K562 (cell line): ENCODE measurements around the gene GPC3. TPM values are rescaled to one million over a fixed set of nuclear protein-coding genes. Genes with fewer than 3 reads are reported as not detected.

Source experiments
- ATAC-seq: fragments of 200-7000 bp; cut with Tn5 transposase; 3 replicates; pipeline ENCODE4 v1.9.1; 2020; ENCODE audit warnings: moderate library complexity
- BruUV-seq: library from RNA; stranded (reverse); fragments of 400-500 nt; replicated peaks from 2 replicates; lab custom pipeline; 2021; lab: Mats Ljungman, UMichigan
- CTCF ChIA-PET: fragments of 300-600 bp; formaldehyde crosslinking; extraction: SDS; loops from one replicate; lab custom pipeline; 2021; ENCODE audit warnings: low intra/inter-chr PET ratio; lab: Yijun Ruan, JAX
- POLR2A ChIA-PET: fragments of 300-600, 350-650 bp; sonication (Branson Sonifier 250); formaldehyde crosslinking; extraction: SDS; loops from one replicate; lab custom pipeline; 2021; ENCODE audit warnings: antibody characterized with exemption, inconsistent platforms; lab: Yijun Ruan, JAX
- DNase-seq, 4 experiments: peaks; one replicate each; pipeline versions ENCODE4 v3.0.0 to v3.0.0-alpha.2; 2011 to 2018; ENCODE audit warnings: low spot score in 3 of 4, mixed read lengths in 3 of 4; ENCODE audit errors: extremely low read depth in 1 of 4
- FAIRE-seq: peaks from 2 replicates; lab custom pipeline; 2011; peaks lifted over from hg19 to GRCh38; lab: Jason Lieb, UNC
- H2AFZ ChIP-seq: 2 replicates; pipeline ENCODE4 v1.6.0; 2011; ENCODE audit warnings: low read depth, low read length, control low read depth, inconsistent platforms
- H3K27ac ChIP-seq: fragments of 200-600 bp; 3 replicates; pipeline ENCODE4 v1.8.0; 2011; ENCODE audit warnings: low read depth, mild to moderate bottlenecking, control low read depth, inconsistent platforms, low read length, moderate library complexity, mixed read lengths; ENCODE audit errors: extremely low read depth
- H3K27me3 ChIP-seq, 2 experiments: fragments of 300-600 bp in 1 of 2; 2 replicates in 1 of 2; 3 replicates in 1 of 2; pipeline versions ENCODE4 v1.6.0 to v1.8.0; 2011; ENCODE audit warnings: inconsistent platforms in 2 of 2, low read length in 2 of 2, mild to moderate bottlenecking in 1 of 2, mixed read lengths in 1 of 2, moderate library complexity in 1 of 2; ENCODE audit not compliant: control insufficient read depth in 2 of 2, insufficient read depth in 2 of 2
- H3K36me3 ChIP-seq: fragments of 300-600 bp; 3 replicates; pipeline ENCODE4 v1.8.0; 2011; ENCODE audit warnings: mild to moderate bottlenecking, low read length, inconsistent platforms; ENCODE audit not compliant: control insufficient read depth, insufficient read depth
- H3K4me1 ChIP-seq, 2 experiments: fragments of 200-600 bp in 1 of 2; replicated peaks in 1 of 2; 2 replicates in 1 of 2; 3 replicates in 1 of 2; pipeline versions ENCODE4 v1.5.1 to v1.8.0; 2011; ENCODE audit warnings: inconsistent platforms in 2 of 2, low read length in 2 of 2, mild to moderate bottlenecking in 1 of 2, mixed read lengths in 1 of 2, moderate library complexity in 1 of 2; ENCODE audit not compliant: control insufficient read depth in 2 of 2, insufficient read depth in 2 of 2
- H3K4me2 ChIP-seq: 2 replicates; pipeline ENCODE4 v1.6.1; 2011; ENCODE audit warnings: low read length, control low read depth, inconsistent platforms, mixed read lengths; ENCODE audit not compliant: insufficient read depth
- H3K4me3 ChIP-seq: fragments of 200-600 bp; sonication (generic), shearing (Covaris generic); 2 replicates; pipeline ENCODE4 v1.5.1; 2016; ENCODE audit warnings: control low read depth, inconsistent platforms
- H3K79me2 ChIP-seq: fragments of 200-600 bp; 3 replicates; pipeline ENCODE4 v1.8.0; 2011; ENCODE audit warnings: low read length, inconsistent platforms; ENCODE audit not compliant: control insufficient read depth, insufficient read depth
- H3K9ac ChIP-seq, 2 experiments: 2 replicates each; pipeline versions ENCODE4 v1.6.0 to v1.6.1; 2011; ENCODE audit warnings: low read depth in 2 of 2, low read length in 2 of 2, control low read depth in 1 of 2, inconsistent platforms in 1 of 2, mild to moderate bottlenecking in 1 of 2, mixed read lengths in 1 of 2; ENCODE audit not compliant: insufficient read depth in 1 of 2
- H3K9me1 ChIP-seq: one replicate; pipeline ENCODE4 v1.6.0; 2011; ENCODE audit warnings: inconsistent platforms, mild to moderate bottlenecking, low read length, moderate library complexity; ENCODE audit not compliant: control insufficient read depth, insufficient read depth
- H3K9me3 ChIP-seq: replicated peaks from 2 replicates; pipeline ENCODE4 v1.5.1; 2011; ENCODE audit warnings: low read depth, low read length, inconsistent platforms; ENCODE audit not compliant: control insufficient read depth, insufficient read depth
- H4K20me1 ChIP-seq: replicated peaks from 2 replicates; pipeline ENCODE4 v1.6.1; 2011; ENCODE audit warnings: low read length, inconsistent platforms, mixed read lengths; ENCODE audit not compliant: control insufficient read depth, insufficient read depth
- CSDE1 ChIP-seq, 2 experiments: fragments of 450-650 bp; IDR thresholded peaks; 2 replicates each; pipeline ENCODE4 v1.6.1; 2016; ENCODE audit warnings: mild to moderate bottlenecking in 1 of 2
- FOXJ2 ChIP-seq: fragments of 200-800 bp; sonication (Bioruptor generic); IDR thresholded peaks from 2 replicates; pipeline ENCODE4 v1.6.1; 2016; ENCODE audit warnings: missing genetic modification characterization, missing compliant biosample characterization
- FOXK1 ChIP-seq: sonication (generic); formaldehyde crosslinking; IDR thresholded peaks from 2 replicates; pipeline ENCODE4 v1.8.0; 2022; ENCODE audit warnings: missing genetic modification reagents, mild to moderate bottlenecking, borderline replicate concordance
- PKNOX1 ChIP-seq: fragments of 450-650 bp; IDR thresholded peaks from 2 replicates; pipeline ENCODE4 v1.6.1; 2016
- RB1 ChIP-seq: fragments of 450-650 bp; IDR thresholded peaks from 2 replicates; pipeline ENCODE4 v1.6.1; 2017; ENCODE audit warnings: low read depth, mild to moderate bottlenecking
- RFX1 ChIP-seq: fragments of 450-650 bp; IDR thresholded peaks from 2 replicates; pipeline ENCODE4 v1.6.1; 2016; ENCODE audit warnings: mild to moderate bottlenecking, moderate library complexity
- RREB1 ChIP-seq: fragments of 250-450 bp; sonication (Bioruptor Pico); IDR thresholded peaks from 2 replicates; pipeline ENCODE4 v1.4.0; 2020
- THRAP3 ChIP-seq: fragments of 450-650 bp; IDR thresholded peaks from 2 replicates; pipeline ENCODE4 v1.6.1; 2016; ENCODE audit warnings: mild to moderate bottlenecking, inconsistent platforms, borderline replicate concordance
- ZBTB5 ChIP-seq: fragments of 450-650 bp; IDR thresholded peaks from 2 replicates; pipeline ENCODE4 v1.6.1; 2017; ENCODE audit warnings: antibody characterized with exemption
- ZNF23 ChIP-seq: fragments of 250-450 bp; sonication (Bioruptor Pico); IDR thresholded peaks from 2 replicates; pipeline ENCODE4 v1.4.0; 2020; ENCODE audit warnings: mild to moderate bottlenecking
- ZNF644 ChIP-seq: fragments of 200-800 bp; sonication (Bioruptor generic); IDR thresholded peaks from 2 replicates; pipeline ENCODE4 v1.6.1; 2016; ENCODE audit warnings: low read depth, missing genetic modification characterization, missing compliant biosample characterization
- ZNF668 ChIP-seq: fragments of 250-450 bp; sonication (Bioruptor Pico); IDR thresholded peaks from 2 replicates; pipeline ENCODE4 v1.8.0; 2022; ENCODE audit warnings: mild to moderate bottlenecking, inconsistent platforms
- WGBS: fragments of 100-300 bp; shearing (Covaris generic); methylation state at CpG from one replicate; pipeline ENCODE4 v1.1.6; 2016; ENCODE audit warnings: low coverage, mixed read lengths; ENCODE audit not compliant: insufficient coverage; ENCODE audit errors: missing lambda C conversion rate; 5-methylcytosine and 5-hydroxymethylcytosine counted together
- in situ Hi-C: fragments of 300-500 bp; cut with MboI; formaldehyde crosslinking; loops from 4 replicates; pipeline ENCODE4 v1.15.0; 2018; ENCODE audit warnings: inconsistent platforms, mixed read lengths
- intact Hi-C: fragments of 100-400 bp; cut with micrococcal nuclease; formaldehyde crosslinking; loops from 2 replicates; pipeline ENCODE4 v1.14.2; 2022
- polyA plus RNA-seq, 8 experiments: library from polyadenylated mRNA; depleted of rRNA in 4 of 8; stranded (reverse) in 5 of 8; unstranded in 3 of 8; fragments of >200 nt; fragmentation: Nextera tagmentation in 2 of 8; fragmentation: Illumina TruSeq in 1 of 8; extraction: Ambion mirVana in 2 of 8; extraction: Trizol in 1 of 8; gene quantifications; 2 replicates each; pipeline versions ENCODE4 v1.2.1 to v1.2.3, GENCODE V29; 2011 to 2014; ENCODE audit warnings: inconsistent platforms in 1 of 8, missing spikeins in 1 of 8
- total RNA-seq, 7 experiments: library from RNA; depleted of rRNA in 6 of 7; stranded (reverse); fragments of >200 nt in 6 of 7; fragmentation: Illumina TruSeq in 2 of 7; extraction: Trizol in 2 of 7; gene quantifications; 2 replicates each; pipeline versions ENCODE4 v1.2.1 to v1.2.3, GENCODE V29; 2011 to 2021; ENCODE audit warnings: low replicate concordance in 1 of 7
- TF ChIP-seq, protein P1 (sequence below): fragments of 200-800 bp; sonication (Bioruptor generic); IDR thresholded peaks from 2 replicates; pipeline ENCODE4 v1.6.1; 2017; ENCODE audit warnings: missing genetic modification characterization, missing compliant biosample characterization

Gene GPC3
- total and polyA plus RNA-seq, 9 of the 15 experiments (the other 6 are each of a cell fraction or from before 2014, with no cell fraction given) = 0.42 TPM; not detected in 8

DNA sequence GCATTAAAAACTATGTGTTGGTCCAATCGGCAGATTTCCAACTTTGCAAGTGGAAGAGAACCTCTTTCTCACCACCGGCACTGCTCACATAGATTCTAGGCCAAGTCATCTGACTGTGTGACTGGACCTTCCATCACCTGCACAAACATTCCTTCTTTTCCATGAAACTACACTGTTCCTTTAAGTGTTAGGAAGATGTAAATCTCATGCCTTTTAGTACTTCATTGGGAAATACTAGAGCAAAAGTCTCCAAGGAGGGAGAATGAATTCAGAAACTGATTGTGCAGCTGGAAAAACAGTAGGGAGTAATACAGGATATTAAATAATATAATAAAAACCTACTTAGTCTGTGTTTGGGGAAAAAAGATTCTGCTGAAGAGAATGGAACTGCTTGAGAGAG lies 238.2 kb downstream of the GPC3 start:
- BruUV-seq = no TSS peak
- H3K4me2 ChIP-seq = no peak overlapping the region
- no peaks in the 10 kb centered on the region for H3K36me3 ChIP-seq
- H2AFZ ChIP-seq = no peak overlapping the region
- H3K9ac ChIP-seq = no peak overlapping the region
- no peak overlapping the region for H3K27ac ChIP-seq
- ChIA-PET CTCF (no interaction called here), POLR2A (no interaction called here)
- in situ Hi-C loops (no loop called here), intact Hi-C loops (no loop called here)
- no peaks in the 10 kb centered on the region for H3K9me1 ChIP-seq
- H3K4me3 ChIP-seq = no peak overlapping the region
- ATAC-seq (no peak), FAIRE-seq (no peak), DNase-seq (no peak)
- no peaks in the 10 kb centered on the region for H3K4me1 ChIP-seq
- WGBS = 0% methylated on average over 2 of the region's 2 CpGs
- H3K9me3 ChIP-seq = no peaks in the 10 kb centered on the region
- H3K79me2 ChIP-seq = no peaks in the 10 kb centered on the region
- no peaks in the 10 kb centered on the region for H3K27me3 ChIP-seq
- H4K20me1 ChIP-seq = no peaks in the 10 kb centered on the region
- TF ChIP-seq FOXK1 (CRISPR knock-in tag) (no peak), CSDE1 (IDR thresholded peaks at IDR 0.05) (no peak), THRAP3 (no peak), ZBTB5 (no peak), ZNF668 (CRISPR knock-in tag) (no peak), PKNOX1 (no peak), ZNF23 (CRISPR knock-in tag) (no peak), ZNF644 (tag) (no peak), FOXJ2 (no peak), RFX1 (no peak), RB1 (no peak), RREB1 (CRISPR knock-in tag) (no peak)
- TF ChIP-seq, protein P1, sequence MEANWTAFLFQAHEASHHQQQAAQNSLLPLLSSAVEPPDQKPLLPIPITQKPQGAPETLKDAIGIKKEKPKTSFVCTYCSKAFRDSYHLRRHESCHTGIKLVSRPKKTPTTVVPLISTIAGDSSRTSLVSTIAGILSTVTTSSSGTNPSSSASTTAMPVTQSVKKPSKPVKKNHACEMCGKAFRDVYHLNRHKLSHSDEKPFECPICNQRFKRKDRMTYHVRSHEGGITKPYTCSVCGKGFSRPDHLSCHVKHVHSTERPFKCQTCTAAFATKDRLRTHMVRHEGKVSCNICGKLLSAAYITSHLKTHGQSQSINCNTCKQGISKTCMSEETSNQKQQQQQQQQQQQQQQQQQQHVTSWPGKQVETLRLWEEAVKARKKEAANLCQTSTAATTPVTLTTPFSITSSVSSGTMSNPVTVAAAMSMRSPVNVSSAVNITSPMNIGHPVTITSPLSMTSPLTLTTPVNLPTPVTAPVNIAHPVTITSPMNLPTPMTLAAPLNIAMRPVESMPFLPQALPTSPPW (CRISPR knock-in tag) = no peak
